IMR-90 (cell line): ENCODE measurements around the gene ARID4A. TPM values are rescaled to one million over a fixed set of nuclear protein-coding genes. Genes with fewer than 3 reads are reported as not detected.

Experiments
- ATAC-seq: fragments of 200-7000 bp; cut with Tn5 transposase; 2 replicates; pipeline ENCODE4 v1.9.1; 2020; ENCODE audit warnings: low read depth, mild to moderate bottlenecking, moderate library complexity
- BruUV-seq: library from RNA; stranded (reverse); fragments of 400-500 nt; replicated peaks from 2 replicates; lab custom pipeline; 2021; lab: Mats Ljungman, UMichigan
- CTCF ChIA-PET: fragments of 300-600 bp; formaldehyde crosslinking; extraction: SDS; loops from one replicate; lab custom pipeline; 2021; ENCODE audit warnings: antibody characterized with exemption; lab: Yijun Ruan, JAX
- POLR2A ChIA-PET: fragments of 300-600 bp; sonication (Branson Sonifier 250); formaldehyde crosslinking; loops from one replicate; lab custom pipeline; 2022; ENCODE audit warnings: antibody characterized with exemption; ENCODE audit not compliant: unreplicated experiment; lab: Charles Lee
- DNase-seq: peaks from one replicate; pipeline ENCODE4 v3.0.0; 2013
- H2AFZ ChIP-seq: replicated peaks from 2 replicates; pipeline ENCODE3; 2013; ENCODE audit warnings: low read length, mild to moderate bottlenecking; ENCODE audit not compliant: poor library complexity
- H2AK5ac ChIP-seq: 2 replicates; pipeline ENCODE4 v1.6.1; 2013; ENCODE audit warnings: low read depth, low read length, inconsistent platforms
- H2AK9ac ChIP-seq: replicated peaks from 2 replicates; pipeline ENCODE3; 2013; ENCODE audit warnings: mild to moderate bottlenecking, low read depth, low read length, moderate library complexity; ENCODE audit not compliant: poor library complexity
- H2BK120ac ChIP-seq: 2 replicates; pipeline ENCODE4 v1.6.1; 2013; ENCODE audit warnings: low read depth, low read length, inconsistent platforms
- H2BK15ac ChIP-seq: 3 replicates; pipeline ENCODE4 v1.6.1; 2013; ENCODE audit warnings: low read depth, low read length, inconsistent platforms
- H2BK20ac ChIP-seq: 2 replicates; pipeline ENCODE4 v1.6.1; 2013; ENCODE audit warnings: low read depth, mild to moderate bottlenecking, inconsistent platforms, low read length, moderate library complexity
- H2BK5ac ChIP-seq: 2 replicates; pipeline ENCODE4 v1.6.1; 2013; ENCODE audit warnings: mild to moderate bottlenecking, low read depth, low read length, inconsistent platforms; ENCODE audit not compliant: poor library complexity, severe bottlenecking
- H3K14ac ChIP-seq: replicated peaks from 2 replicates; pipeline ENCODE4 v1.6.1; 2013; ENCODE audit warnings: low read depth, low read length, inconsistent platforms
- H3K18ac ChIP-seq: 2 replicates; pipeline ENCODE4 v1.6.1; 2013; ENCODE audit warnings: low read depth, low read length, control low read depth
- H3K23ac ChIP-seq: 2 replicates; pipeline ENCODE4 v1.6.1; 2013; ENCODE audit warnings: low read depth, low read length, inconsistent platforms
- H3K27ac ChIP-seq: 2 replicates; pipeline ENCODE4 v1.5.1; 2013; ENCODE audit warnings: mild to moderate bottlenecking, control low read depth, low read length; ENCODE audit not compliant: insufficient read depth
- H3K27me3 ChIP-seq: 2 replicates; pipeline ENCODE4 v1.6.1; 2013; ENCODE audit warnings: low read length; ENCODE audit not compliant: control insufficient read depth, insufficient read depth
- H3K36me3 ChIP-seq: 2 replicates; pipeline ENCODE4 v1.6.1; 2013; ENCODE audit warnings: low read length, mixed read lengths; ENCODE audit not compliant: control insufficient read depth, insufficient read depth
- H3K4ac ChIP-seq: 2 replicates; pipeline ENCODE4 v1.6.1; 2013; ENCODE audit warnings: low read depth, low read length, inconsistent platforms
- H3K4me1 ChIP-seq: 2 replicates; pipeline ENCODE4 v1.6.1; 2013; ENCODE audit warnings: low read length, mixed read lengths; ENCODE audit not compliant: control insufficient read depth, insufficient read depth
- H3K4me2 ChIP-seq: 2 replicates; pipeline ENCODE4 v1.6.1; 2013; ENCODE audit warnings: low read depth, mild to moderate bottlenecking, control low read depth, low read length, moderate library complexity
- H3K4me3 ChIP-seq: 2 replicates; pipeline ENCODE4 v1.5.1; 2013; ENCODE audit warnings: low read depth, mild to moderate bottlenecking, control low read depth, low read length, moderate library complexity; ENCODE audit not compliant: insufficient read depth
- H3K56ac ChIP-seq: 2 replicates; pipeline ENCODE4 v1.6.1; 2013; ENCODE audit warnings: low read length, inconsistent platforms; ENCODE audit not compliant: insufficient read depth; ENCODE audit errors: extremely low read depth
- H3K79me1 ChIP-seq, 2 experiments: 2 replicates each; pipeline ENCODE4 v1.6.1; 2013; ENCODE audit warnings: low read length in 2 of 2, inconsistent platforms in 1 of 2, low read depth in 1 of 2
- H3K9ac ChIP-seq: 2 replicates; pipeline ENCODE4 v1.6.1; 2013; ENCODE audit warnings: low read depth, low read length, control low read depth
- H3K9me1 ChIP-seq: 2 replicates; pipeline ENCODE4 v1.6.1; 2013; ENCODE audit warnings: low read length, inconsistent platforms; ENCODE audit not compliant: insufficient read depth
- H3K9me3 ChIP-seq: 2 replicates; pipeline ENCODE4 v1.6.1; 2013; ENCODE audit warnings: low read length; ENCODE audit not compliant: control insufficient read depth, insufficient read depth
- H4K20me1 ChIP-seq: 2 replicates; pipeline ENCODE4 v1.6.1; 2013; ENCODE audit warnings: low read length, inconsistent platforms; ENCODE audit not compliant: insufficient read depth
- H4K5ac ChIP-seq: 2 replicates; pipeline ENCODE4 v1.6.1; 2013; ENCODE audit warnings: mild to moderate bottlenecking, low read depth, low read length, control low read depth
- H4K8ac ChIP-seq, 2 experiments: 2 replicates each; pipeline ENCODE4 v1.6.1; 2013; ENCODE audit warnings: low read depth in 2 of 2, low read length in 2 of 2, control low read depth in 1 of 2, inconsistent platforms in 1 of 2
- H4K91ac ChIP-seq: 2 replicates; pipeline ENCODE4 v1.6.1; 2013; ENCODE audit warnings: low read depth, low read length, inconsistent platforms; ENCODE audit not compliant: insufficient read depth
- CEBPB ChIP-seq: IDR thresholded peaks from 2 replicates; pipeline ENCODE4 v1.6.1; 2012; ENCODE audit warnings: low read depth, low read length, improper control_type of control experiment
- ELK1 ChIP-seq: fragments of 150-350 bp; IDR thresholded peaks from 2 replicates; pipeline ENCODE4 v1.6.1; 2016; ENCODE audit warnings: low read depth, mild to moderate bottlenecking, low read length, moderate library complexity, borderline replicate concordance
- MAFK ChIP-seq: IDR thresholded peaks from 2 replicates; pipeline ENCODE4 v1.6.1; 2012; ENCODE audit warnings: low read depth, low read length, improper control_type of control experiment
- MAZ ChIP-seq: IDR thresholded peaks from 2 replicates; pipeline ENCODE4 v1.6.1; 2012; ENCODE audit warnings: low read depth, mild to moderate bottlenecking, low read length, improper control_type of control experiment, moderate library complexity, borderline replicate concordance
- MXI1 ChIP-seq: IDR thresholded peaks from 2 replicates; pipeline ENCODE4 v1.6.1; 2012; ENCODE audit warnings: low read depth, mild to moderate bottlenecking, low read length, moderate library complexity, borderline replicate concordance
- RAD21 ChIP-seq: IDR thresholded peaks from 2 replicates; pipeline ENCODE4 v1.6.1; 2012; ENCODE audit warnings: low read length, improper control_type of control experiment
- SMC3 ChIP-seq: fragments of 150-350 bp; IDR thresholded peaks from 2 replicates; pipeline ENCODE4 v1.6.1; 2016; ENCODE audit warnings: low read depth, mild to moderate bottlenecking, antibody characterized with exemption, low read length, moderate library complexity
- USF2 ChIP-seq: fragments of 150-350 bp; IDR thresholded peaks from 2 replicates; pipeline ENCODE4 v1.6.1; 2017; ENCODE audit warnings: mild to moderate bottlenecking, antibody characterized with exemption, low read length, low read depth
- WGBS, 2 experiments: methylation state at CpG; one replicate each; pipeline versions ENCODE4 v1.1.5 to v1.1.7; 2013; ENCODE audit warnings: missing lambda C conversion rate in 2 of 2; ENCODE audit not compliant: insufficient read length in 1 of 2; ENCODE audit errors: extremely low coverage in 2 of 2; 5-methylcytosine and 5-hydroxymethylcytosine counted together
- dilution Hi-C: fragments of 300-500 bp; cut with HindIII; formaldehyde crosslinking; loops from one replicate; pipeline ENCODE4 v1.14.3; 2018; ENCODE audit warnings: low sequenced_read_pairs; ENCODE audit not compliant: unreplicated experiment
- in situ Hi-C: fragments of 300-500 bp; cut with MboI; formaldehyde crosslinking; loops from 3 replicates; pipeline ENCODE4 v1.14.3; 2019; ENCODE audit warnings: low sequenced_read_pairs, inconsistent platforms, mixed read lengths
- intact Hi-C: fragments of 100-400 bp; cut with micrococcal nuclease; formaldehyde crosslinking; loops from 2 replicates; pipeline ENCODE4 v1.10.0; 2022
- polyA plus RNA-seq, 3 experiments: library from polyadenylated mRNA; depleted of rRNA; stranded (reverse); fragments of >200 nt; gene quantifications; 2 replicates each; pipeline ENCODE4 v1.2.3, GENCODE V29; 2012; ENCODE audit warnings: low replicate concordance in 1 of 3
- total RNA-seq: library from RNA; depleted of rRNA; stranded (reverse); fragments of >200 nt; gene quantifications from 2 replicates; pipeline ENCODE4 v1.2.3, GENCODE V29; 2012
- TF ChIP-seq, protein P1 (sequence below): conservative IDR thresholded peaks from 2 replicates; pipeline ENCODE4 v1.5.1; 2012; ENCODE audit warnings: mild to moderate bottlenecking, low read depth, low read length, improper control_type of control experiment

Gene ARID4A
- total and polyA plus RNA-seq, 2 of the 4 experiments (the other 2 are of a cell fraction) = 3.3 to 3.8 TPM

- Histone ChIP-seq H3K4me3 (no peak overlapping the region), H3K9me3 (no peaks in the 10 kb centered on the region), H3K14ac (no peak overlapping the region), H3K23ac (no peak overlapping the region), H3K4ac (no peak overlapping the region), H2BK15ac (no peak overlapping the region), H2BK120ac (no peak overlapping the region), H4K20me1 (peaks cover 49% of the 10 kb centered on the region), H3K4me2 (no peak overlapping the region), H2AFZ (no peak overlapping the region), H4K8ac (no peak overlapping the region), H3K9me1 (peaks cover 7% of the 10 kb centered on the region; the same call in 1 of the 2 replicates), H3K4me1 (no peaks in the 10 kb centered on the region), H3K56ac (no peak overlapping the region), H3K27ac (no peak overlapping the region), H3K27me3 (no peaks in the 10 kb centered on the region), H4K91ac (no peak overlapping the region), H4K5ac (no peak overlapping the region), H2BK20ac (no peak overlapping the region), H2BK5ac (no peak overlapping the region), H3K79me1 (peaks cover 14 to 33% of the 10 kb centered on the region in 2 experiments; a peak in 3 of 4 replicates), H2AK5ac (no peak overlapping the region), H3K18ac (no peak overlapping the region), H3K36me3 (peaks cover 37% of the 10 kb centered on the region), H2AK9ac (no peak overlapping the region), H3K9ac (no peak overlapping the region)
- ChIA-PET CTCF (interaction anchor here (0.6 kb wide), 1 partner anchor 41 kb away, joined by 6 read pairs; no protein-coding TSS in a partner anchor), POLR2A (no interaction called here)
- no peak for ATAC-seq
- TF ChIP-seq MAFK (no peak), MAZ (no peak), USF2 (no peak), ELK1 (no peak), CEBPB (no peak), SMC3 (no peak), MXI1 (no peak), RAD21 (no peak)
- TF ChIP-seq, protein P1, sequence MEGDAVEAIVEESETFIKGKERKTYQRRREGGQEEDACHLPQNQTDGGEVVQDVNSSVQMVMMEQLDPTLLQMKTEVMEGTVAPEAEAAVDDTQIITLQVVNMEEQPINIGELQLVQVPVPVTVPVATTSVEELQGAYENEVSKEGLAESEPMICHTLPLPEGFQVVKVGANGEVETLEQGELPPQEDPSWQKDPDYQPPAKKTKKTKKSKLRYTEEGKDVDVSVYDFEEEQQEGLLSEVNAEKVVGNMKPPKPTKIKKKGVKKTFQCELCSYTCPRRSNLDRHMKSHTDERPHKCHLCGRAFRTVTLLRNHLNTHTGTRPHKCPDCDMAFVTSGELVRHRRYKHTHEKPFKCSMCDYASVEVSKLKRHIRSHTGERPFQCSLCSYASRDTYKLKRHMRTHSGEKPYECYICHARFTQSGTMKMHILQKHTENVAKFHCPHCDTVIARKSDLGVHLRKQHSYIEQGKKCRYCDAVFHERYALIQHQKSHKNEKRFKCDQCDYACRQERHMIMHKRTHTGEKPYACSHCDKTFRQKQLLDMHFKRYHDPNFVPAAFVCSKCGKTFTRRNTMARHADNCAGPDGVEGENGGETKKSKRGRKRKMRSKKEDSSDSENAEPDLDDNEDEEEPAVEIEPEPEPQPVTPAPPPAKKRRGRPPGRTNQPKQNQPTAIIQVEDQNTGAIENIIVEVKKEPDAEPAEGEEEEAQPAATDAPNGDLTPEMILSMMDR = no peak
- DNase-seq = no peak
- intact Hi-C loops = no loop called here
- in situ Hi-C loops = no loop called here
- no CpG with 5 or more reads among the region's 3 CpGs for WGBS, 2 experiments
- dilution Hi-C loops = no loop called here
- no TSS peak for BruUV-seq
Measured at GRCh38 chr14:58292187-58292586, 6.2 kb upstream of the ARID4A start.
